HG02763 (cell line): ENCODE measurements around the gene RESF1.
A peak's percentile ranks its signal among the peaks of the same experiment; 100 is the strongest.

ENCODE experiments used
- ATAC-seq: cut with Tn5 transposase; IDR thresholded peaks from one replicate; pipeline ENCODE4 v1.9.1; 2021; ENCODE audit warnings: mild to moderate bottlenecking, moderate library complexity; ENCODE audit not compliant: unreplicated experiment

Gene RESF1

DNA sequence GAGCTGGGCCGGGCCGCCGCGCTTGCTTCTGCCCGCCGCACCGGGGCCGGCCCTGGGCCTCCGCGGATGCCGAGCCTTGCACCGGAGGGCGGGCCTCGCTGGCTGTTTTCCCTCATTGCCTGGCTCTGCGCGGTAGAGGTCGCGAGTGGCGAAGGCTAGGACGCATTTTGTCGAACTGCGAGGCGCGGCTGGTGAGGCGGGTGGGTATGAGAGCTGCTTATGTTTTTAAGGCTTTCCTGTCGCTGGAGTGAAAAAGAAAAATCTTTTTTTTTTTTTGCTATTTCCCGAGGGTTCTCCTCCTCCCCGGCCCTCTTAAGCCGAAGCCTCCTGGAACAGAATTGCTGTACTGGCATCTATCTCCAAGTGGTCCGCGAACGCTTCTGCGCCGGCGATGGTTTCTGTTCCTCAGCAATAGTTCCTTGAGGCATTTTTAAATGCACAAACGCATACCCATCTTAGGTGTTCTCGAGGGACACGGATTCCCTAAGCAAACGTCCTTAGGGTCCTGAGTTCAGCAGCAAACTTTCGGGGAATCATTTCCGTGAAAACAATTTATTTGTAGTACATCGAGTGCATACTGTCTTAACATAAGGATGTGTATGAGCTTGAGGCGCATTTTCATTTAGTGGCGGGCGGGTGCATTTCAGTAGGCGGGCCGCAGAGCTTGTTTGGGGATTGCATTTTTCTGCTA is 631 bp downstream of the RESF1 start:
- peak; percentile 39 for ATAC-seq

DNA sequence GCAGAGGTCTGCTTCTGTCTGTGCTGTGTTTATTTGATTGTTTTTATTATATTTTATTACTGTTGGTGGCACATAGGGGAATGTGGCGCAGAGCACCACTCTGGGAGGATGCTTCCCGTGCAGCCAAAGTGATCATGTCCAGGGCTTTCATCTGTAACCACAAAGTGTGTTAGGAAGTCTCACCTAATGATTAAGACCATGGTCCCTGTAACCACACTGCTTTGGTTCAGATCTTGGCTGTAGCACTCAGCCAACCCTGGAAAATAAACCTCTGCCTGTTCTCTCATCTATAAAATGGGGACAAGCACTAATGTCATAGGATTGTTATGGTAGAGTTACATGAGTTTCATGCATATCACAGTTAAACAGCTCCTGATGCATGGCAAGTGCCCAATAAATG is 1.9 kb downstream of the RESF1 start:
- no peak for ATAC-seq

- ATAC-seq: no peak
Observed at GRCh38 chr12:31962076-31962475, 2.9 kb downstream of the RESF1 start.

GRCh38 chr12:31964280-31964679 is 5.1 kb downstream of the RESF1 start:
- no peak for ATAC-seq

DNA sequence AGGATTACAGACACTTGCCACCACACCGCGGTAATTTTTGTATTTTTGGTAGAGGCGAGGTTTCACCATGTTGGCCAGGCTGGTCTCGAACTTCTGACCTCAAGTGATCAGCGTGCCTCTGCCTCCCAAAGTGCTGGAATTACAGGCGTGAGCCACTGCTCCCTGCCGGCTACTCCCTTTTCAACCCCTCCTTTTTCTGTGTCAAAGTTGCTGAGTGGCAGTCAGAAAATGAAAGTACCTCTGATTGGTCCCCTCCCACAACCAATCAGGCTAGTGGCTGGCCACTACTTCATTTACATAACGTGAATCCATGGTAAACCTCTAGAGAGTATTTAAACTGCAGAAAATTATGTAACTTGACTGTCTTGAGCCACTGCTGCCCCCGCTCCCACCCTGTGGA is 5.9 kb downstream of the RESF1 start:
- ATAC-seq: no peak

GRCh38 chr12:31966558-31967205 is 7.5 kb downstream of the RESF1 start:
- no peak for ATAC-seq

DNA sequence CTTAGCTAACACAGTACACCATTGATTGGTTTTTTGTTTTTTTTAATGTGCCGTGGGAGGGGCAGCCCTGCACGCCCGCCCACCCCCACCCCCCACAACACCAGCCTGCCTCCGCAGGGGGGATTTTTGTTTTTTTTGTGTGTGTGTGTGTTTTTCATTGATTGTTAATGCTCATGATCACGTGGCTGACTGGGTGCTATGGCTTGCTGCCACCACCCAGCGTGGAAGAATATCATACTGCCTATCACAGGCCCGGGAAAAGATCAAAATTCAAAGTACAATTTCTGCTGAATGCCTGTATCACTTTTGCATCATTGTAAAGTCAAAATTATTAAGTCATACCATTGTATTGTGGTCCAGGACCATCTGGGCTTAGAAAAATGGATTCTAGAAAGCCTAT is 8.3 kb downstream of the RESF1 start:
- no peak for ATAC-seq

GRCh38 chr12:31970199-31970598 is 11.0 kb downstream of the RESF1 start:
- no peak for ATAC-seq

- no peak for ATAC-seq
Observed at GRCh38 chr12:31973818-31974217, 14.6 kb downstream of the RESF1 start.

- ATAC-seq: no peak
Observed at GRCh38 chr12:31974673-31975072, 15.5 kb downstream of the RESF1 start.

DNA sequence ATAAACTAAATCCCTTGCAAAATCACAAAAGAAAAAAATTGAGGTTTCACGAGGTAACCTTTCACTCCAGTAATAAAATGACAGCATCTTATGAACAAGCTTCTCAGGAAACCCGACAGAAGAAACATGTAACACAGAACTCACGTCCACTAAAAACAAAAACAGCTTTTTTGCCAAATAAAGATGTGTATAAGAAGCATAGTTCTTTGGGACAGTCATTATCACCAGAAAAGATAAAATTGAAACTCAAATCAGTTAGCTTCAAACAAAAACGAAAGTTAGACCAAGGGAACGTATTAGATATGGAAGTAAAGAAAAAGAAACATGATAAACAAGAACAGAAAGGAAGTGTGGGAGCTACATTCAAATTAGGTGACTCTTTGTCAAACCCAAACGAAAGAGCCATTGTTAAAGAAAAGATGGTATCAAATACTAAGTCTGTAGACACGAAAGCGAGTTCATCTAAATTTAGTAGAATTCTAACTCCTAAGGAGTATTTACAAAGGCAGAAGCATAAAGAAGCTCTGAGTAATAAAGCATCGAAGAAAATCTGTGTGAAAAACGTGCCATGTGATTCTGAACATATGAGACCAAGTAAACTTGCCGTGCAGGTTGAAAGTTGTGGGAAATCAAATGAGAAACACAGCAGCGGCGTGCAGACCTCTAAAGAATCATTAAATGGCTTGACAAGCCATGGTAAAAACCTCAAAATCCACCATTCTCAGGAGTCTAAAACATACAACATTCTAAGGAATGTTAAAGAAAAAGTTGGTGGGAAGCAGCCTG is 25.8 kb downstream of the RESF1 start:
- no peak for ATAC-seq

- no peak for ATAC-seq
Observed at GRCh38 chr12:31985832-31986231, 26.6 kb downstream of the RESF1 start.

GRCh38 chr12:31989571-31990362 is 30.6 kb downstream of the RESF1 start:
- ATAC-seq: no peak

DNA sequence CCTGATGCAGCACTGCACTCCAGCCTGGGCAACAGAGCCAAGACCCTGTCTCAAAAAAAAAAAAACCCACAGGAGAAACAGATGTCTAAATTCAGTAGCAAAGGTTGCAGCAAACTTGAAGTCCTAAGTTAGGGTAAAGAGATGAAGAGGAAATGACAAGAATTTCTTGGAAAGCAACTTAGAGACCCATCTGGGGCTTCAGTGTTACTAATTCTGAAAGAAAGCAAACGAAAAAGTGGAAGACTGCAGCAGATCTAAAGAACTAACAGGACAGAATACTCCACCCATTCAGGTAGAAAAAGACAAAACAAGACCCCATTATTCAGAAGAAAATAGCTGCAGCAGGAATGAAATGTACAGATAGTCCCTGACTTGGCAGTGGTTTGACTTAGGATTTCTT is 31.9 kb downstream of the RESF1 start:
- no peak for ATAC-seq

DNA sequence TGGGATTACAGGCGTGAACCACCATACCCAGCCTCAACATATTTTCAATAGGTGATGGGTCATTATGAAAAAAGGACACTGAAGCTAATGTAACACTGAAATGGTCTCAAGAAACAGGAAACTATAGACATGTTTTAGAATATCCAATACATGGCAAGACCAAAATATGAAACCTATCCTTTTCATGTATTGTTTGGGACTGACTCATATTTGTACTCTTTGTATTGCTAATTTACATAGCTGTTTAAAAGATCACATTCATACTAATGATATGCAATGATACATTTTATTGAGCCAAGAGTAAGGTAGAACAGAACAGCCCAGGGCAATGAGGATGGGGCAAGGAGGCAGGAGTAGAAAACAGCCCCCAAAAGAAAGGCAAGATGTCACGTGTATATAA is 32.6 kb downstream of the RESF1 start:
- ATAC-seq: no peak

DNA sequence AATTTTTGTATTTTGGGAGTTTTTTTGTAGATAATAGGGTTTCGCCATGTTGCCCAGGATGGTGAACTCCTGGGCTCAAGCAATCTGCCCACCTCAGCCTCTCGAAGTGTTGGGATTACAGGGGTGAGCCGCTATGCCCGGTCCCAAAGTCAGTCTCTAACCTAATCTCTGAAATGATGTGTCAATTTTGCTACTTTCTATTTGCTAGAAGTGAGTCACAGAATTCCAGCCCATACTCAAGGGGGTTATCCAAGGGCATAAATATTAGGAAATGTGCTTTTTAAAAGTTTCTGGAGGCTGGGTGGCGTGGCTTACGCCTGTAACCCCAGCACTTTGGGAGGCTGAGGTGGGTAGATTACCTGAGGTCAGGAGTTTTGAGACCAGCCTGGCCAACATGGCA is 40.5 kb downstream of the RESF1 start:
- ATAC-seq: no peak

DNA sequence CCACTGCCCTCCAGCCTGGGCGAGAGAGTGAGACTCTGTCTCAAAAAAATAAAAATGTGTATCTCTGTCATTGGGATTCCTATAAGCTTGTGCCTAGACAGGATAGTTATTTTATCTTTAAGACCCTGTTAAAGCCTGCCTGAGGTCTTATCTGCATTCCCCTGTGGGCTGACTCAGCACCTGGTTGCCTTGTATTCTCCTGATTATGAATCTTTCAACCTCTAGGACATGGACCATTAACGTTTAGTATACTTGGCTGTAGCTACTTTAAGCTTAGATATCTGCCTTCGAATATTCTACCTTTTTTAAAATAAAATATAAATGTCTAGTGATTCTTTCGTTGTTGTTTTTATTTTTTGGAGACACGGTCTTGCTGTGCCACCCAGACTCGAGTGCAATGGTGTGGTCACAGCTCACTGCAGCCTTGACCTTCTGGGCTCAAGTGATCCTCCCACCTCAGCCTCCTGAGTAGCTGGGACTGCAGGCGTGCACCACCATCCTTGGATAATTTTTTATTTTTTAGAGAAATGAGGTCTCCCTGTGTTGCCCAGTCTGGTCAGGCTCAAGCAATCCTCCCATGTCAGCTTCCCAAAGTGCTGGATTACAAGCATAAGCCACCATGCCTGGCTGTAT is 41.3 kb downstream of the RESF1 start:
- ATAC-seq: no peak

GRCh38 chr12:32002848-32003493 is 43.8 kb downstream of the RESF1 start:
- ATAC-seq: no peak

GRCh38 chr12:32003654-32004053 is 44.4 kb downstream of the RESF1 start:
- ATAC-seq: no peak

DNA sequence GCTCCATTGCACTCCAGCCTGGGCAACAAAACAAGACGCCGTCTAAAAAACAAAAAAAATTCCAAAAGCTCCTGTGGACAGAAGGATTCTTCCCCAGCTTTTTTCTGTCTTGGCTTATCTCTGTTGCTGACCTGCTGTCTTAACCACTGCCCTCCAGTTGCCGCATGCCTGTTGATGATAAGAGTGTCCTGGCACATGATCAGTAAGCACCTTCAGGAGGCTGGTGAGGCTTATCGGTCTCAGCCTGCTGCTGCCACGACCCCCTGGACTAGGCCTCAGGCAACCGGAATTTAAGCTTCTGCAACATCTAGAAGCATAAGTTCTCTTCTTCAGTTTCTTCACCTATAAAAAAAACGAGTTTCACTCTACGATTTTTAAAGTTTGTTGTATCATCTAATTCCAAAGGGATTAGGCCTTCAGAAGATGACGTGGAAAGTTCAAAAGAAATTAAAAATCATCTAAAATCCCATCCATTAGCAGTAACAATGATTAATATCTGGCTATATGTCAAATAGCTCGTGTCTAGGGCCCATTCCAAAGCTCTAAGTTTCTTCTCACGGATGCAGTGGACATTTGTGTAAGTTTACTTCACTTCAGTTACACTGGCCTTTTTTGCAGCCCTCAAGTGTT is 46.4 kb downstream of the RESF1 start:
- ATAC-seq: no peak
